ENCODE data around the gene ELK3.

DNA sequence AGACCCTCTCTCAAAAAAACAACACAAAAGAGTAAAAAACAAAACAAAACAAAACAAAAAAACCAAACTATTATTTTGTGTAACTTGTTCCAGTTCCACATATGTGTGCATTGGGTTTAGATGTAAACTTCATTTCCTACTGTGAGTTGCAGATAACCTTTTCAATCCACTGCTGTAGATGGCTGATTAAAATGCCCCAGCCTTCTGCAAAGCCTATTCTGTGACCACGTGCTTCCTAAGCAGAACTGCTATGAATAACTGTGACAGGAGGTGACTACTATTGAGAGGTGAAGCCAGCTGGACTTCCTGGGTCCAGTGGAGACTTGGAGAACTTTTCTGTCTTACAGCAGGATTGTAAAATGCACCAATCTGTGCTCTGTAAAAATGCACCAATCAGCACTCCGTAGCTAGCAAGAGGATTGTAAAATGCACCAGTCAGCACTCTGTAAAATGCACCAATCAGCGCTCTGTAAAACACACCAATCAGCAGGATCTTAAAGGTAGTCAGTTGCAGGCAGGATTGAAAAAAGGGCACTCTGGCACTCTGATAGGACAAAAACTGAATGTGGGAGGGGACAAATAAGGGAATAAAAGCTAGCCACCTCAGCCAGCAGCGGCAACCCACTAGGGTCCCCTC, 10.3 kb upstream of the ELK3 start:
- no peak for TF ChIP-seq CTCF (IDR thresholded peaks at IDR 0.05 in 8 of 11, conservative IDR thresholded peaks at IDR 0.05 in 3 of 11)
- TF ChIP-seq POLR2AphosphoS5 (IDR thresholded peaks at IDR 0.05), result no peak
- no peak for TF ChIP-seq POLR2A (IDR thresholded peaks at IDR 0.05)

Measured in spleen (tissue), 7 donors.